PFSK-1 (cell line): ENCODE results near the gene KRTAP5-7.

Experiments used
- FOXP2 ChIP-seq: optimal IDR thresholded peaks from 2 replicates; pipeline ENCODE3; 2011; ENCODE audit warnings: borderline replicate concordance, control low read depth, inconsistent platforms; ENCODE audit not compliant: insufficient read depth; ENCODE audit errors: extremely low read length, extremely low read depth
- POLR2AphosphoS5 ChIP-seq: IDR thresholded peaks from 2 replicates; pipeline ENCODE4 v1.6.1; 2012; ENCODE audit warnings: low read depth, mild to moderate bottlenecking, control low read depth, low read length, moderate library complexity
- REST ChIP-seq, 2 experiments: IDR thresholded peaks; 2 replicates each; pipeline versions ENCODE4 v1.6.1 to v1.8.0; 2011 to 2012; ENCODE audit warnings: low read depth in 2 of 2, low read length in 2 of 2, control low read depth in 1 of 2, inconsistent platforms in 1 of 2, mild to moderate bottlenecking in 1 of 2, moderate library complexity in 1 of 2; ENCODE audit not compliant: insufficient read depth in 1 of 2
- SIN3A ChIP-seq: IDR thresholded peaks from 2 replicates; pipeline ENCODE4 v1.6.1; 2012; ENCODE audit warnings: mild to moderate bottlenecking, low read length, moderate library complexity, borderline replicate concordance; ENCODE audit not compliant: insufficient read depth
- TAF1 ChIP-seq: IDR thresholded peaks from 2 replicates; pipeline ENCODE4 v1.6.1; 2012; ENCODE audit warnings: low read length, control low read depth, borderline replicate concordance; ENCODE audit not compliant: insufficient read depth

Gene KRTAP5-7

GRCh38 chr11:71505001-71505400, 22.1 kb upstream of the KRTAP5-7 start:
- no peak for TF ChIP-seq REST (IDR thresholded peaks at IDR 0.05; ENCODE audit: insufficient read depth in 1 of 2, low read depth in 2 of 2, low read length in 2 of 2)
- no peak for TF ChIP-seq SIN3A
- TF ChIP-seq FOXP2: no peak
- TF ChIP-seq TAF1: no peak
- TF ChIP-seq POLR2AphosphoS5: no peak

- TF ChIP-seq POLR2AphosphoS5: no peak
Observed at GRCh38 chr11:71505781-71506180, 21.3 kb upstream of the KRTAP5-7 start.

GRCh38 chr11:71507102-71507501, 20.0 kb upstream of the KRTAP5-7 start:
- no peak for TF ChIP-seq REST (IDR thresholded peaks at IDR 0.05; ENCODE audit: insufficient read depth in 1 of 2, low read depth in 2 of 2, low read length in 2 of 2)

DNA sequence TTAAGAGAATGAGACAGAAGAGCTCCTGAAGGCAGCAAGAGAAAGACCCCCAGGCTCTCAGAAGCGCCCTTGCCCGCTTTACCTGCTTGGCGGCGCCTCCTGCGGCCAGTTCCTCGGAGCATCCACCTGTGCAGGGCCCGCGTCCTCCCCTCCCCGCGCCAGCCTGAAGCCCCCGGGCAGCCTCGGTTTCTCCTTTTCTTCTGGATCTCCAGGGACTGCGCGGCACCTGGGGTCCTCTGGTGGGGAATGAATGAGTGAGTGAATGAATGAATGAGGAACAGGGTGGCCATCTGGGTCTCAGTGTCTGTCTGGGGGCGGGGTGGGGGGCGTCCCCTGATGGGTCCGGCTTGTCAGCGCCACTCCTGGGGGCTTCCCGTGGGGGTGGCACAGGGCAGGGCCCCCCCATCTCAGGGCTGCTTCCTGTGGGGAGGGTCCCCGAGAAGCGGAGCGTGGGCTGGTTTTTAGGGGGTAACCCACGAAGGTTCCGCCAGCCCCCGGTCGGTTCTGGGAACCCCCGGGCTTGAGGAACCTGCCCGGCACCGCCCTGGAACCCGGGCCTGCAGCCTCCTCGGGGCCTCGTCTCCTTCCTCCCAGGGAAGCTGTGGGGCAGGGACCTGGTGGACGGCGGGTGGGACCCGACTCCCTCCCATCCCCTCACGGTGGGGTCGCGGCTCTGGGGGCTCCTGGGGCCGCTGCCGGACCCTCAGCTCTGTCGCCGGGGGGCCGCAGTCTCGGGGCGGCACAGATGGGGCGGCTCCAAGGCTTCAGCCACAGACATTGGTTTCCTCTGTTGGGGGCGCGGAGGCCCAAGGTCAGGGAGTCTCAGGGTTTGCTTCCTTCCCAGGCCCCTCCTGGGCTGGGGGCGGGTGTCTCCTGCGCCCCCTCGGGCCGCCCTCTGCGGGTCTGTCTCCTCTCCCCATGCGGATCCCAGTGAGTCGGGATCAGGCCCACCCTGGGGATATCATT, 8.3 kb upstream of the KRTAP5-7 start:
- TF ChIP-seq POLR2AphosphoS5 (no peak), REST (IDR thresholded peaks at IDR 0.05; ENCODE audit: insufficient read depth in 1 of 2, low read depth in 2 of 2, low read length in 2 of 2) (no peak), SIN3A (no peak), TAF1 (no peak), FOXP2 (no peak)

DNA sequence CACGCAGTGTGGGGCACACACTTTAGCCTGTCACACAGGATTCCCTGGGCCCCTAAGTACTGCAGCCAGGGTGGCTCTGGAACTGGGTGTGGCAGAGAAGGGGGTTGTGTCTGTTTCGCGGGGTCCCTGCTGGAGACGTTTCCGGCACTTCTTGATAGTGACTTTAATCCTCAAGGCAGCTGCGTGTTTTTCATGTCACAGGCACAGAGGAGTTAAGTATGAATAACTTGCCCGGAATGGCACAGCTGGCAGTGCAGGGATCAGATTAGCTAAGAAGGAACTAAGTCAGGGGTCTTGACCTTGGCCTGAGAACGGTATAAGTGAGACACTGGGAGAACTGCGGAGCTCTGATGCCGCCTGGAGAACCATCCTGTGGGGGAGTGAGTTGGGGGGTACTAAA, 7.5 kb upstream of the KRTAP5-7 start:
- TF ChIP-seq POLR2AphosphoS5 (no peak), FOXP2 (no peak), REST (IDR thresholded peaks at IDR 0.05; ENCODE audit: insufficient read depth in 1 of 2, low read depth in 2 of 2, low read length in 2 of 2) (no peak), TAF1 (no peak)
